Putamen (tissue), 1 donor: Measurements from ENCODE around the gene CCDC187.

Source experiments
- DNase-seq: peaks from one replicate; pipeline ENCODE4 v3.0.0-alpha.2; 2016; ENCODE audit warnings: low spot score

The CCDC187 gene

GRCh38 chr9:136204838-136205706, 98.8 kb downstream of the CCDC187 start, which contains the start of gene LHX3:
Gene LHX3 (minus strand): TSS chr9:136205128. CDS start chr9:136205012, 116 bp downstream.
- no peak for DNase-seq

GRCh38 chr9:136204145-136204805, 99.6 kb downstream of the CCDC187 start:
- no peak for DNase-seq

GRCh38 chr9:136203408-136204144, 100.3 kb downstream of the CCDC187 start:
- DNase-seq: no peak

GRCh38 chr9:136202454-136203407, 101.2 kb downstream of the CCDC187 start:
- no peak for DNase-seq

GRCh38 chr9:136201609-136202453, 102.1 kb downstream of the CCDC187 start:
- no peak for DNase-seq

- no peak for DNase-seq
Observed at GRCh38 chr9:136201174-136201573, 102.7 kb downstream of the CCDC187 start.

GRCh38 chr9:136200424-136200823, 103.5 kb downstream of the CCDC187 start:
- DNase-seq: no peak
